ENCODE results near the gene SOX8. TPM values are rescaled to one million over a fixed set of nuclear protein-coding genes. Genes with fewer than 3 reads are reported as not detected.

SOX8 gene
- polyA plus RNA-seq, 1 experiment, result 0.04 TPM

DNA sequence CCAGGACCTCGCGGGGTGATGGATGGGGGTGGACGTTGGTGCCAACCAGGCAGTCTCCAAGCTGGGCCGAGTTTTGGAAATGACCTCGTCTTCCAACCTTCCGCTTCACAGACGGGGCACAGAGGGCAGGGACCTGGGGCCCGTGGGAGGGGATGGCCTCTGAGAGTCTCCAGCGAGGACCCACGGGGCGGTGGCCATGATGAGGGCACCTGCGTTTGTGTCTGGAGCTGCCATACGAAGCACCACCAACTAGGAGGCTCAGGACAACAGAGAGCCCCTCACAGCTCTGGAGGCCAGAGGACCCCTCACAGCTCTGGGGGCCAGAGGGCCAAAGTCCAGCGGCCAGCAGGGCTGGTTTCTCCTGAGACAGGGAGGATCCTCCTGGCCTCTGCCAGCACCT is 26.5 kb downstream of the SOX8 start:
- no peaks in the 10 kb centered on the region for H3K36me3 ChIP-seq (ENCODE audit: control insufficient read depth, insufficient read depth, low read length)
- H3K4me3 ChIP-seq (ENCODE audit: low read depth, low read length), result no peak overlapping the region
- TF ChIP-seq, protein P1, sequence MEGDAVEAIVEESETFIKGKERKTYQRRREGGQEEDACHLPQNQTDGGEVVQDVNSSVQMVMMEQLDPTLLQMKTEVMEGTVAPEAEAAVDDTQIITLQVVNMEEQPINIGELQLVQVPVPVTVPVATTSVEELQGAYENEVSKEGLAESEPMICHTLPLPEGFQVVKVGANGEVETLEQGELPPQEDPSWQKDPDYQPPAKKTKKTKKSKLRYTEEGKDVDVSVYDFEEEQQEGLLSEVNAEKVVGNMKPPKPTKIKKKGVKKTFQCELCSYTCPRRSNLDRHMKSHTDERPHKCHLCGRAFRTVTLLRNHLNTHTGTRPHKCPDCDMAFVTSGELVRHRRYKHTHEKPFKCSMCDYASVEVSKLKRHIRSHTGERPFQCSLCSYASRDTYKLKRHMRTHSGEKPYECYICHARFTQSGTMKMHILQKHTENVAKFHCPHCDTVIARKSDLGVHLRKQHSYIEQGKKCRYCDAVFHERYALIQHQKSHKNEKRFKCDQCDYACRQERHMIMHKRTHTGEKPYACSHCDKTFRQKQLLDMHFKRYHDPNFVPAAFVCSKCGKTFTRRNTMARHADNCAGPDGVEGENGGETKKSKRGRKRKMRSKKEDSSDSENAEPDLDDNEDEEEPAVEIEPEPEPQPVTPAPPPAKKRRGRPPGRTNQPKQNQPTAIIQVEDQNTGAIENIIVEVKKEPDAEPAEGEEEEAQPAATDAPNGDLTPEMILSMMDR (IDR thresholded peaks at IDR 0.05; ENCODE audit: insufficient read depth, low read depth, low read length), result no peak
- ChIA-PET CTCF (no interaction called here), POLR2A (no interaction called here)
- DNase-seq (ENCODE audit: low read depth), result no peak
- H3K27me3 ChIP-seq (ENCODE audit: control insufficient read depth, insufficient read depth, low read length), result peaks cover 4% of the 10 kb centered on the region

DNA sequence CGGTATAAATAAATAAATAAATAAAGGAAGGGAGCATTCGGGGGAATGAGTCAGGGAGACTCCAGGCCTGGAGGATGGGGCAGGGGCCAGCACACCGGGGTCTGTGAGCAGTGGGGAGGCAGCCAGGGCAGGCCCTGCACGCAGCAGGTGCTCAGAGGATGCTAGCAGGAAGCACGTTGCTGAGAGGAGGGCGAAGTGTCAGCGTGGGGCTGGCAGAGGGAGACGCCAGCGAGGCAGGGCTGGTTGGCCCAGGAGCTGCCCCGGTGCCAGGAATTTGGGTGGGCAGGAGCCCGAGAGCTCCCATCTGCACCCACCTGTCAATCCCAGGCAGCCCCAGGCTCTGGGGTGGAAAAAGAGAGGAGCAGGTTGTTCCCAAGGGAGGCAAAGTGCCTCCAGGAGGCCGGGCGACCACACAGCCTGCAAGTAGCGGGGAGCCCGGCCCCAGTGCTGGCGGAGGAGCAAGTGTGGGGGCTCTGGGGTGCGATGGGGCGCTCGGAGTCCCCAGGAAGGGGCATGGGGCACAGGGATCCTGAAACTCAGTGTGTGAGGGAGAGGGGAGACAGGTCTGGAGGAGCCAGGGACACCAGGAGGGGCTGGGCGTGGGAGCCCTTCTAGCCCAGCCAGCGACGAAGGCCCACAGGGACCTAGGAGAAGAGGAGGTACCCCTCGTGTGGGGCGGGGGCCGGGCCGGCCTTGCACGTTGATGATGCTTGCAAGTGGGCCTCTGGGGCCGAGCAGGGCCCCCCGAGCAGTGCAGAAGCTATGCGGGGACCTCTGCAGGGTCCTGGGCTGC is 28.0 kb downstream of the SOX8 start:
- TF ChIP-seq, protein P1 (IDR thresholded peaks at IDR 0.05; ENCODE audit: insufficient read depth, low read depth, low read length), result no peak
- ChIA-PET POLR2A (no interaction called here), CTCF (no interaction called here)
- H3K4me3 ChIP-seq (ENCODE audit: low read depth, low read length), result no peak overlapping the region
- H3K27me3 ChIP-seq (ENCODE audit: control insufficient read depth, insufficient read depth, low read length), result peaks cover 4% of the 10 kb centered on the region
- no peaks in the 10 kb centered on the region for H3K36me3 ChIP-seq (ENCODE audit: control insufficient read depth, insufficient read depth, low read length)
- no peak for DNase-seq (ENCODE audit: low read depth)

DNA sequence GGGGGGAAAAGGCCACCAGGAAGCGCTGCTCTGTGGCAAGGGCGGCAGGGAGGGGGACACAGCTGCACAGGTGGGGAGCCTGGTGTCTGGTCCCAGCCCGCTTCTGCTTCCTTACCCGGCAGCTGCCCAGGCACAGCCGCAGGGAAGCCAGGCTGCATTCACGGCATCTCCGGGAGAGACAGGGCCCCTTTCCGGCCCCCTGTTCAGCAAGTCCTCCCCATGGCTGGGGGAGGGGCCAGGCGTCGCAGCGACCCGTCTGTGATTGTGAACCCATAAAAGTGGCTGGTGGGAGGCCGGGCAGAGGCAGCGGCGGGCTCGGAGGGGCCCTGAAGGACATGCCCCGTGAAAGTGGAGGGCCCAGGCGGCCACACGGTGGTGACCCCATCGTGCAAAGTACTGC is 28.7 kb downstream of the SOX8 start:
- no peak for DNase-seq (ENCODE audit: low read depth)
- H3K4me3 ChIP-seq (ENCODE audit: low read depth, low read length), result no peak overlapping the region
- no peaks in the 10 kb centered on the region for H3K36me3 ChIP-seq (ENCODE audit: control insufficient read depth, insufficient read depth, low read length)
- H3K27me3 ChIP-seq (ENCODE audit: control insufficient read depth, insufficient read depth, low read length), result peaks cover 4% of the 10 kb centered on the region
- TF ChIP-seq, protein P1 (IDR thresholded peaks at IDR 0.05; ENCODE audit: insufficient read depth, low read depth, low read length), result no peak
- POLR2A ChIA-PET, result no interaction called here
- CTCF ChIA-PET, result no interaction called here

DNA sequence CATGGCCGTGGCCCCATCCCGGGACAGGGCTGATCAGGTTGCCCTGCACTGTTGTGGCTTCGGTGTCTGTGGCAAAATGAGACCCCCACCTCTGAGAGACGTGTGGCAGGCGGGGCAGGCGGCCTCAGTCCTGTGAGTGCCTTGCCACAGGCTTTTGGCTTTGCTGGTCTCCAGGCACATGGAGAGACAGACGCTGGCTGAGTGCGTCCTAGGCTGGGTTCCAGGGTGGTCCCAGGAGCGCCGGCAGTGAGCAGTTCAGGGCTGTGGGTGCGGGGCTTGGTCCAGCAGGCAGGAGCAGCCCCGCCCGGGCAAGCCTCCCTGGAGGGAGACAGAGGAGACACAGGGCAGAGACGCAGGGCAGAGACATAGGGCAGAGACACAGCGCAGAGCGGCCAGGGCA is 29.2 kb downstream of the SOX8 start:
- ChIA-PET POLR2A (no interaction called here), CTCF (no interaction called here)
- Histone ChIP-seq H3K36me3 (ENCODE audit: control insufficient read depth, insufficient read depth, low read length) (no peaks in the 10 kb centered on the region), H3K27me3 (ENCODE audit: control insufficient read depth, insufficient read depth, low read length) (peaks cover 4% of the 10 kb centered on the region), H3K4me3 (ENCODE audit: low read depth, low read length) (no peak overlapping the region)
- TF ChIP-seq, protein P1 (IDR thresholded peaks at IDR 0.05; ENCODE audit: insufficient read depth, low read depth, low read length), result no peak
- DNase-seq (ENCODE audit: low read depth), result no peak

DNA sequence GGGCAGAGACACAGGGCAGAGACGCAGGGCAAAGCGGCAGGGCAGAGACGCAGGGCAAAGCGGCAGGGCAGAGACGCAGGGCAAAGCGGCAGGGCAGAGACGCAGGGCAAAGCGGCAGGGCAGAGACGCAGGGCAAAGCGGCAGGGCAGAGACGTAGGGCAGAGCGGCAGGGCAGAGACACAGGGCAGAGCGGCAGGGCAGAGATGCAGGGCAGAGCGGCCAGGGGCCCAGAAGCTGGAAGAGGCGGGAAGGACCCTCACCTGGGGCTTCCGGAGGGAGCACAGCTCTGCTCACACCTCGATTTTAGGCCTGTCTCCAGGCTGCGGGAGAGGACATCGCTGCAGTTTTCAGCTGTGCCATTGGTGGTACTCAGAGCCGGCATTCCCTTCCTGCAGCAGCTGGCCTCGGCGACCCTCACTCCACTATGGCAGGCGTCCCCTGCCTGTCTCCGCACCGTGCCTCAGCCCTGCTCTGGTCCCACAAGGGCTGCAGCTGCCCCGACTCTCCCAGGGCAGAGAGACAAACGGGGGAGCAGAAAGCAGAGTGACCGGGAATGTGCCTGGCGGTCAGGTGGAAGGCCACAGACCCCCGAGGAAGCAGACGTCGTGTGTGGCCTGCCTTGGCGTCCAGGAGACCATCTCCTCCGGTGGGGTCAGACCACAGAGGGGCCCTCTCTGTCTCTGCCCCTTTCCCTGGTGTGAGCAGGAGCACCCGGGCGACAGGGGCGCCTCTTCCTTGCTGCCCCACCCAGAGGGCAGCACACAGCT is 29.9 kb downstream of the SOX8 start:
- peaks cover 4% of the 10 kb centered on the region for H3K27me3 ChIP-seq (ENCODE audit: control insufficient read depth, insufficient read depth, low read length)

More for the DNA sequence above, 29.9 kb downstream of the SOX8 start:
- no peak overlapping the region for H3K4me3 ChIP-seq (ENCODE audit: low read depth, low read length)
- CTCF ChIA-PET, result no interaction called here
- TF ChIP-seq, protein P1 (IDR thresholded peaks at IDR 0.05; ENCODE audit: insufficient read depth, low read depth, low read length), result no peak
- POLR2A ChIA-PET, result no interaction called here
- no peak for DNase-seq (ENCODE audit: low read depth)
- no peaks in the 10 kb centered on the region for H3K36me3 ChIP-seq (ENCODE audit: control insufficient read depth, insufficient read depth, low read length)
